ENCODE measurements around the gene GAD1.

GAD1 gene

DNA sequence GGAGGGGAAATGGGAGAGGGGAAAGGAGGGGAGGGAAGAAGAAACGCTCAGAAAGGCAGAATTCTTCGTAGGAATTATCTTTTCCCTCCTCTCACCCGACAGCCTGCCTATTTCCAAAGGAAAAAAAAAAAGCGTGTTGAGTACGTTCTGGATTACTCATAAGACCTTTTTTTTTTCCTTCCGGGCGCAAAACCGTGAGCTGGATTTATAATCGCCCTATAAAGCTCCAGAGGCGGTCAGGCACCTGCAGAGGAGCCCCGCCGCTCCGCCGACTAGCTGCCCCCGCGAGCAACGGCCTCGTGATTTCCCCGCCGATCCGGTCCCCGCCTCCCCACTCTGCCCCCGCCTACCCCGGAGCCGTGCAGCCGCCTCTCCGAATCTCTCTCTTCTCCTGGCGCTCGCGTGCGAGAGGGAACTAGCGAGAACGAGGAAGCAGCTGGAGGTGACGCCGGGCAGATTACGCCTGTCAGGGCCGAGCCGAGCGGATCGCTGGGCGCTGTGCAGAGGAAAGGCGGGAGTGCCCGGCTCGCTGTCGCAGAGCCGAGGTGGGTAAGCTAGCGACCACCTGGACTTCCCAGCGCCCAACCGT lies at the start of gene GAD1:
Gene GAD1, plus strand, starts transcription at position 384 of the 589 bp plus-strand sequence. CDS start 1,705 bp downstream, outside the sequence.
- DNase-seq: peak; percentile 72 to 74

DNA sequence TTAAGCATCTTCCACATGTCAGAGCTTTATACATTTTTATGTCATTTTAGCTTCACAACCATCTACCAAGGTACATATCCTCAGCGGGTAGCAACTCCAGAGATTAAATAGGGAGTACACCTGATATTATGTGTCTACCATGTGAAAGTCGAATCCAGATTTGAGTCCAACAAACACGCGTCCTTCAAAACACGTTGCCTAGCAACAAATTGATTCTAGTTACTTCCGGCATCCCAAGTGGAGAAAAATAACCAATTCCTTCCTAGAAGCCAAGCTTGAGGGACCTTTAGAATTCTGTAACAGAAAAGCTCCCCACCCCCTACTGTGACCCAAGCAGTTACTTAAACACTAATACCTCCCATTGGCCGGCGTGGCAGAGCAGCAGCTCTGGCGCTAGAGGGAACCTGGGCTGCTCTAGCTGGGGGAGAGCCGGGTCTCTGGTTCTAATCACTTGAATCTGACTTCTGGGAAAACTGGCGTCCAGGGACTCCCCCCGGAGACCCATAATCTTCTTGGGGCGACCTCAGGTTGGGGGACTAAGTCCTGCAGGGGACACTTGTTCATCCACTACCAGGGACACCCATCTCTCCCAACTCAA lies 46.6 kb upstream of the GAD1 start, which contains the start of gene ERICH2:
Gene ERICH2, plus strand, starts transcription at position 371 of the 598 bp plus-strand sequence. CDS start 304 bp downstream, outside the sequence.
- peak; percentile 15 to 62 for DNase-seq

DNA sequence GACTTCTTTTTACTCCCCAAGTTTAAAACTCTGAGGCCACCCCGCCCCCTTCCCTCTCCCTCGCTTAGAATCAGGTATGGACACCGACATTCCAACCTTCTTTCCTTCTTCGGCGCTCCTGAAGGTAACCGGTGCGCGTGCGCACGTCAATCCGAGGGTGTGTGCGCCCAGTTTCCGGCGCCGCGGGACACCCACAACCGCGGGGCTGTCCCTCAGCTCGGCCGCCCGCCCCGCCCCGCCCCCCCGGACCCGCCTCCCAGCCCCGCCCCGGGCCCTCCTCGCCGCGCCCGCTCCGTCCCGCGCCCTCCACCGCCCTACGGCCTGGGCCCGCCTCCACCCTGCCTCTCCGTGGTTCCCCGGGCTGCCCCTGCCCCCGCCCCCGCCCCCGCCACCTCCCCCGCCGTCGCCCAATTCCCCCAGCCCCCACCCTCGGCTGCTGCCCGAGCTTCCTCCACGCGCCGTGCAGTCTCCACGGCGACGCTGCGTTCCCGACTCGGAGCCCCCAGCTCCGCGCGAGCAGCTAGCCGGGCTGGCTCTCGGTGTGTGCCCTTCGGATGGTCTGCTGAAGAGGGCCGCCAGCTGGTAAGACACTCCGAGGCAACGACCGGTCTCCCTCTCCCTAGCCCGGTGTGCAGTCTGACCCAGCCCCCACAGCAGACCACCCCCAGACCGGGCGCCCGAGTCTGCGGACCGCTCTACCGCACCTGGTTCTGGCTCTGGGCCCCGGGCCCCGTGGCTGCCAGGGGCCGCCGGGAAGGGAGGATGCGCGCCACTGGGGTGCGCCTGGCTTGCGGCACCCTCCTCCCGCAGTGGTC lies 45.9 kb upstream of the GAD1 start:
- peak; percentile 51 to 80 for DNase-seq

DNA sequence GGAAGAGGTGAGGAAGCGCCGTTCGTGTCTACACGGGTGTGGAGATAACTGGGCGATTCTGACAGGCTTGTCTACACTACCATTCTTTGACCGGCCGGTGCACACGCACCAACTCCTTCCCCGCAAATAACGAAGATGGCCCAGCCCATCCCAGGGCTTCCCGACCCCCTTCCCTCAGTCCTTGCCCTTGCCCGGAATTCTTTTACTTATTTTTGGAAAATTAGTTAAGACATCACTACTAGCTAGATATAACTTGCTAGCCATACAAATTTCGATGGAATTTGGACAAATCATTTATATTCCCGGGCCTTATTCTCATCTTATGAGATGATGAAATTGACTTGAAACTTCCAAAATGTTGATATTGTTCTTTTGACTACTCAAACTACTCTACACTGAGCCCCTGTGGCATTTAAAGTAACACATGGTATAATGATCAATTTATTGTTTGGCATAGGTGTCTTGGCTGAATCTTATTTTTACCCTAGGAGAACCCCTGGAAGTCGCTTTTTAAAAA lies 45.2 kb upstream of the GAD1 start:
- DNase-seq: no peak

DNA sequence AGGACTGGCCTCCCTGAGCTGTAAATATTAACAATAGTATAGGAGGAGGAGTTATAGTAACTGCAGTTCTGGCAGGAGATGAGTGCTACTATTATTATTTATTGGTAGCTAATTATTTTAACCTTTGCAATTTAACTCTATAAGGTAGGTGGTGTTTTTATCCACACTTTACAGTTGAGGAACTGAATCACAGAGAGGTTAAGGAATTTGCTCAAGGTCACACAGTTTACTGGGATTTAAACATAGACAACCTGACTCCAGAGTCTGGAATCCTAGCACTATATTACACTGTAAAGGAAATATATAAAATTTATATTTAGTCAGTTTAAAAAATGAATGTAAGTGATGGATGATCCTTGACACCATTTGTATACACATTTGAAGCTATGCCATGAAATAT lies 44.4 kb upstream of the GAD1 start:
- no peak for DNase-seq

DNA sequence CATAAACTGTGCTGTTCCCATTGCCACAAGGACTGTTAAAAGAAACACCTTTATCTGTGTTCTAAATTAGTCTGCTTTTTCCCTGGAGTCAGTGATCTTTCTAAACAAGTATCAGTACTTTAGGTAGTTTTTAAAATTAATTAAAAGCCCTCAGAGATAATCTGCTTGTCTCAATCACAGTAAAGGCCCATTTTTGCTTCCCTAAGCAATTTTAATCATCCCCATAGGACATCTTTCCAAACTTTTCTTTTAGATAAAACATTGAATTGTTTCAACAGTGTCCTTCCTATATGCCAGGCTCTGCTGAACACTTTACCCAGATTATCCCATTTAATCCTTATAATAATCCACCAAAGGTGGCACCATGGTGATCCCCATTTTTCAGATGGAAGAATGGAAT lies 42.6 kb upstream of the GAD1 start:
- DNase-seq: no peak

DNA sequence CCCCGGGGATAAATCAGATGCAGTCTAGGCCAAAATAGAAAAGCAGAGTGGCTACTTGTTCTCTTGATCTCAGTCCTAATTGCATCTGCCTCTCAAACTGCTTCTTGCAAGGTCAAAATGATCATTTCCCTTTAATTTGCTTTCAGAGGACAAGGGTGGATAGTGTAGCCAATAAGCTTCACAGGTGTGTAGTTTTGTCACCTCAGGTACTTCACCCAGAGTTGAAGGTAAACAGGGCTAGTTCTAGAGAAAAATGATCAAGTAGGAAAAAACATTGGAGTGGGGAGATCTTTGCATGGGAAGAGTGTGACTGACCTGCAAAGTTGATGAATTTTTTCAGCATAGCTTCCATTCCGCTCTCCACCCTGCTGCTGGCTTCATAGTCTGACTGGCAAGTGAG lies 37.8 kb upstream of the GAD1 start:
- DNase-seq: no peak

DNA sequence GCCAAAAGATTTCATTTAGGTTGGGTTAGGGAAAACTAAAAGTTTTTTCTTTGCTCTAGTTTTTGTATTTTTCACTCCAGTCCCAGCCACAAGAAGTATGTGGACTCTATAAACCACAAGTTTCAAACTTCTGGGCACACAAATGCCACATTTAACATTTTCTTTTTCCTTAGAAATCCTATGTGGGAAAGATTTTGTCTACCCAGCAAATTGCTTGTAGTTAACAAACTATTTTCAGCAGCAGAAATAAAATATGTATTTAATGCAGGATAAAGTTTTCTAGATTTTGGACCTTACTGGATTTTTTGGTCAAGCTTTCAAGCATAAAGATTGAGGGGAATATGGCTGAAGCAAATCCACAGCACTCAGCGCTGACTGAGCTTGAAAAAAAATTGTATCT lies 37.4 kb upstream of the GAD1 start:
- no peak for DNase-seq

DNA sequence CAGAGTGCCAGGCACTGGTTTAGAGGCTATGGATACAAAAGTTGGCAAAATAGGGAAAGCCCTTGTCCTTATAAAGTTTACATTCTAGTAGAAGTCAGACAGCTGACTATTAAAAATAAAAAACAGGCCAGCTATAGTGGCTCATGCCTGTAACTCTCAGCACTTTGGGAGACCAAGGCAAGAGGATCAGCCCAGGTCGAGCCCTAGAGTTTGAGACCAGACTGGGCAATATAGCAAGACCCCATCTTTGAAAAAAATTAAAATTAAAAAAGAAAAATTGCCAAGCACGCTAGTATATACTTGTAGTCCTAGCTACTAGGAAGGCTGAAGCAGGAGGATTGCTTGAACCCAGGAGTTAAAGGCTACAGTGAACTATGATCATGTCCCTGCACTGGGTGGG lies 34.0 kb upstream of the GAD1 start:
- no peak for DNase-seq

DNA sequence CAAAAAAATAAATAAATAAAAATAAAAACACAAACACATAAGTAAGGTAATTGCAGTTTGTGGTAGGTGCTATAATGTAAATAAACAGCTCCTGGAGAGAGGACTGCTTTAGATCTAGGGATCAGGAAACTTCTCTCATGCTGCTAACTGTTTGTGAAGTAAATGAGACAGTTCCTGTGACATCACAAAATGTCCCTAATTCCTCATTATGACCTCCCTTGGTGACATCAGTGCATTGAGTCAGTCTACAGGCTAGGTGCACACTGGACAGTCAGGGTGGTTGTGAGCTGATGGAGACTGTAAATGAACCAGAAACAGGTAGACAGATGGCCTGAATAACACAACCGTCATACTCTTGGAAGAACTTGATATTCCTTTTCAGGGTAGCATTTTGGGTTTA lies 33.1 kb upstream of the GAD1 start:
- DNase-seq: no peak

DNA sequence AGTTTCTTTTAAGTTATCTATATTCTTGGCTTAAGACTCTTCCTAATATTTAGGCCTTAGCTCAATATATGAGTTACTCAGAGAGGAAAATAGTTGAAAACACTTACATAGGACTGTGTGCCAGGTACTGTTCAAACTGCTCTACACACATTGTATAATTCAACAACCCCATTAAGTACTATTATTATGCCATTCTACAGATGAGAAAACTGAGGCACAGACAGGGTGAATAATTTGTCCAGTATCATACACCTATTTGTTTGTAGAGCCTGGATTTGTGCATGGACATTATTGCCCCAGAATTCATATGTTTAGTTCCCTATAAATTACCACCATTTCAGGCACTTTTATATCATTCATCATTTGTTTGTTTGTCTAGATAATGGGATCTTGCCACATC lies 17.7 kb upstream of the GAD1 start:
- DNase-seq: no peak

DNA sequence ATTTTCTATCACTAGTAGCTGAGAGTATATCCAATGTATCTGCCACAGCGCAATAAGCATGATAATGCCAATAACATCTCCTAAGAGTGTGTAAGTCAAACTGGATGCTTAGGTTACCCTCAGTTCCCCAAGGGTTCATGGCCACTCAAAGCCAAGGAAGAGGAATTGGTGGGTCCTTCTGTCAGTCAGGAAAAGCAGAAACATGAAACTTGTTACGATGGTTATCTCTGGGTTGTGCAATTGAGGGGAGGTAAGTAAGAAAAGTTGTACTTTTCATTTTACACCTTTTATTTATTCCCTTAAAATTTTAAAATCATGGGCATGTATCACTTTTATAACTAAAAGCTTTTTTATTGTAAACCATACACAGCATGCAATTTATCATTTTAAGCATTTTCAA lies 10.1 kb upstream of the GAD1 start:
- no peak for DNase-seq

DNA sequence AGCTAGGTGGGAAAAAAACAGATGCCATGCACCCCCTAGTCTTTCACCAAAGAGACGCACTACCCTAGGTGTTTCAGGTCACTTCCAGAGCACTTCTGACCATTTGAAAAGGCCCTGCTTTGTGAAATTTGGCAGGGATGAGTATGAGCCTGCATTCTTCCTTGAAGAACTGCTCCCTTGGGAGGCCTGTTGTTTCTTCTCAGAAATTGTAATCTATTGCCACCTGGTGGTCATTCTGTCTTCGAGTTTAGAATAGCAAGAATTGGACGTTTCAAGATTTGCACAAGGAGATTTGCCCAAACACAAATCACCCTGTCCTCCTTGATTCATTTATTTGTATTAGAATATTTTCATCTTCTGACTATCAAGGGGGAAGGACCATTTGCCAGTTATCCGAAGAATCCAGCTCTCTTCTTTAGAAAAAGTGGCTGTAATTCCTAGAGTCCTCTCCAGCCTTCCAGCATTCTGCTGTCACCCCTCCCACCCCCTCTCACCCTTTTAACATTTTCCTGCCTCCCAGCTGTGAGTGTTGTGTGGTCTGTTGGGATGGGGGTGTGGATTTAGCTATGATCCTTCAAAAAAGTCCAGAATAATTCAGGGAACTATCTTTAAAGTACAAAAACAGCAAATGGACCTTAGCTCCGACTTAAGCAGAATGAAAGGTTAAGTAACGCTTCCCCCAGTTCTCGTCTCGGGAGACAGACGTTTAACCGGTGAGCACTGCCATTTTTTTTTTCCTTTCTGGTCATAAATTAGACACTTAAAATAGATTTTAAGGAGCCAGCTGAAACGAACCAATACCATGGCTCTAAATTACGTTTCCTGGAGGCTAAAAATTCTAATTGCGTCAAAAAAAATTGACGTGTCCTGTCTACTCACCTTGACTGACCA lies 3.7 kb upstream of the GAD1 start:
- peak; percentile 16 to 64 for DNase-seq

DNA sequence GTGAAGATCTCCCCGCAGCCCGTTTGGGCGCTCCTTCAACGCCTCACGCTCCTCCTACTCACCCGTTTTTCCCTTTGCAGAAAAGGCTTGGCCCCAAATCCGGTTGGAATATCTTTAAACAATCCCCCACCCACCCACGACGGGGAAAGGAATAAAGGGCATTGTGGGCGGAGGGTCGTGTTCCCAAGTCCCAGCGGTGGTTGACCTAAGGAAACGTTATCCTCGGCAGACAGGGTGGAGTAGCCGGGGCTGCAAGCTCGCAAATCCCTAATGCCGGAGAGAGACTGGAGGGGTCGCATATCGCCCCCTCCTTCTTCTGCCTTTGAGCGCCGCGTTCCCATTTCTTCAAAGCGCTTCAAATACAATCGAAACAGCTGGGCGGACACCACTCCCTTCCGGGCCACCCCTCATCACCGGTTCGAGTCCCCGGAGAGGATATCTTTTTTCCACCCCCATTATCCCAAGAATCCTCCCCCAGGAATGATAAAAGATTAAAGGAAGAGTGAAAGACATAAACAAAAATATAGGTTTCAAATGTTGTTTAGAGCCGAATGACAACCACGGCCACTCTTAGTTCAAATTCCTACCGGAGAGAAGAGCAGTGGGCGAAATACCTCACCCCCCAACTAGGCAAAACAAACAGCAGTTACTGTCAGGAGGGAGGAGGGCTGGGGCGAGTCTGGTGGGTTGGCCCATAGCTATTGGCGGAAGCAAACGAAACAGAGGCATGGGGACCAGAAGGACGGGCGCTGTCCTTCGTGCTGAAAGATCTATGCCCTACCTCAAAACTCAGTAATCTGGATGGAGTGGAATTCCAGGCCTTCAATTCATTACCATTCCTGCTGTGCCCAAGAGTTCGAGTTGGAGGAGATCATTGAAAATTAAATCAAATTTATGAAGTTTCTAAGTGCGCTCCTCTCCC lies 2.8 kb upstream of the GAD1 start:
- DNase-seq: no peak

DNA sequence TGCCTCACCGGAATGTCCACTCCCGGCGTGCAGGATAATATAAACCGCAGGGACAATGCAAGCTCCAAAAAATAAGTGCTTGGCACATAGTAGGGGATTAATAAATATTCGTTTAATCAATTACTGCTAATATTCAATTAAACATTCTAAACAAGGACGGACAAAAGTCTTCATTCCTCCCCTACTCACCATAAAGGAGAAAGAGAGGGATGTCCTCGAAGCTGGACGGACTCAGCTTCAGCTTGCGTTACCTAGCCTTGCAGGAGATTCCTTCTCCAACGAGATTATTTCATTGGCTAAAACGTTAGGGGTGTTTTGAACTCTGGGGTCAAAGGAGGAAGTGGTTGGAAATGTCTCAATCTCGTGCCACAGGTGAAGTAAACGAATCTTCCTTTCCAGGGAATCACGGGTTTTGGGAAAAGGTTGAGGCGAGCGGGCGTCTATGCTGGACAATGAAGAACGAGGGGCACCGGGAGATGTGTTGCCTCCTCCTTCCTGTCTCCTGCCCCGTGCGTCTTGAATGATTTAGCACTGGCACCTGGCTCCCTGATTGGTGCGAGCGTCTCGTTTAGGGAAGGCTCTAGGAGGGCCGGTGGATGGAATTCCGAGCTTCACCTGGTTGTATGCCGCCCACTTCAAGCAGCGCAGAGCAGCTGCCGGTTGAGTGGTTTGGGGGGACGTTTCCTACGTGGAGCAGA lies 2.0 kb upstream of the GAD1 start:
- no peak for DNase-seq

DNA sequence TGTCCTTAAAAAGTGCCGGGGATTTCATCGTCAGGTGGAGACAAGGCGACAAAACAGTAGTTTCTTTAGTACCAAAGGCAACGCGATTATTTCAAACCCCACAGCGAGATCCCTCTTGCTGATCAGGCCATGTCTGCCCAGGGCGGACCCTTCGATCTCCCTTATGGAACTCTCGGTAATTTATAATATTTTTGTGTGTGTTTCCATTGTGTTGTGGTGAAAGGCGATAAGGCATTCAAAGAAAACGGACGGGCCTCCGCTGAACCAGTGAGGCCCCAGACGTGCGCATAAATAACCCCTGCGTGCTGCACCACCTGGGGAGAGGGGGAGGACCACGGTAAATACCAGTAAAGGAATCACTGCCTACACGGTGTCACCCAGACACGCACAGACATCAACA lies 1.4 kb upstream of the GAD1 start:
- no peak for DNase-seq

DNA sequence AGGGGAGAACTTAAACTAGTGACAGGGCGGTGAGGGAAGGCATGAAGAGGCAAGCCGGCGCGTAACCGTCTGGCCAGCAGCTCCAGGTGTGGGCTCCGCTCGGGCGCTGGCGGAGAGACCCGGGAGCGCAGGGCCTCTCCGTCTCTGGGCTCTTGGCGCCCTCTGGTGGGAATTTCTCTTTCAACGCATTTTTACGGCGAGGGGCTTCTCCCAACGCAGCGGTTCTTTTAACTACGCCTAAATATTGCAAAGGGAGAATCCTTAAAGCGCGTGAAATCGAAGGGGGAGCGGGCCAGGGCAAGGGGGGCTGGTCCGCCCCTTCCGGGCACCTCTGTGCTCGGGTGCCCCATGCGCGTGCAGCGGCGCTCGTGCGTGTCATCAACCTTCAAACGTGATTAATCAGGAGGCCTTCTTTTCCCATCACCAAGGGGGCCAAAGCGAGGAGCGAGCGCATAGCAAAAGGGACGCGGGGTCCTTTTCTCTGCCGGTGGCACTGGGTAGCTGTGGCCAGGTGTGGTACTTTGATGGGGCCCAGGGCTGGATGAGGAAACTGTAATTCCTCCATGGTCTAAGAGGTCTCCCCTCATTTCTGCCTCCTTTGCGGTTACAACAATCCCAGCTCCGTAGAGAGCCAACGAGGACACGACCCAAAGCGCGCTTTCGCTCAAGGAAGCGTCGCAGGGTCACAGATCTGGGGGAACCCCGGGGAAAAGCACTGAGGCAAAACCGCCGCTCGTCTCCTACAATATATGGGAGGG lies 762 bp upstream of the GAD1 start:
- peak in 1 of 2 experiments; percentile 65 for DNase-seq

DNA sequence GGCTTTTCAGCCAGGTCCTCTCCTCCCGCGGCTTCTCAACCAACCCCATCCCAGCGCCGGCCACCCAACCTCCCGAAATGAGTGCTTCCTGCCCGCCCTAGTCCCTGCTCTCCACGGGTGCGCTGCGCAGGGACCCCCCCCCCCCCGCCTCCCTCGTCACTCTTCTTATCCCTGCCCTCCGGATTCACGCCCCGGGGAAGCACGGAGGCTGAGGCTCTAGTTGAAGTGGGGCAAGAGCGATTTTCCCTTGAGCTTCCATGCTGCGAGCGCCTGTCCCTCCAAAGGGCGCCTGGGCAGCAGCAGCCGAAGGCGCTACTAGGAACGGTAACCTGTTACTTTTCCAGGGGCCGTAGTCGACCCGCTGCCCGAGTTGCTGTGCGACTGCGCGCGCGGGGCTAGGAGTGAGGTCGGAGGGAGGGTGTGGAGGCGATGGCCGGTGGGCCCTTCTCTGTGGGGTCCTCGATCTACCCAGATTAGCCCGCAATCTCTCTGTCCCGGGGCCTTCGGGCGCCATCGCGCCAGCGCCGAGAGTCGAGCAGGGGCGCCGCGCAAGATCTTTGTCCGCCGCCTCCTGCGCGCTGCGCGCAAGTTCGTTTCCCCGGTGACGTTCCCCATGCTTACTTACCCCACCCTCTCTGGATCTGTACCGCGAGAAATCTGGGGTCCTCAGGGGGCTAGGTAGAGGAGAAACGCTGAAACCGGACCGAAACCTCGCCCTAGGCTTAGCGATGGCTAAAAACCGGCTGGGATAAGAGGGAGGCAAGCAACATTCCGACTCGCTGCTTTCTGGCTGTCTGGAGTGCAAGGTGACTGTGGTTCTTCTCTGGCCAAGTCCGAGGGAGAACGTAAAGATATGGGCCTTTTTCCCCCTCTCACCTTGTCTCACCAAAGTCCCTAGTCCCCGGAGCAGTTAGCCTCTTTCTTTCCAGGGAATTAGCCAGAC lies 677 bp downstream of the GAD1 start:
- DNase-seq: peak in 1 of 2 experiments; percentile 60

Data from SW 1271 (cell line).